Activated CD8-positive, alpha-beta memory T cell treated with anti-CD3 and anti-CD28 coated beads for 36 hours (primary cell): ENCODE data around the gene OSBPL7. TPM values are rescaled to one million over a fixed set of nuclear protein-coding genes. Genes with fewer than 3 reads are reported as not detected.

Experiments used
- CTCF ChIA-PET: fragments of 350-600 bp; sonication (Branson Sonifier 250); formaldehyde crosslinking; loops from one replicate; lab custom pipeline; 2021; ENCODE audit warnings: antibody characterized with exemption; lab: Charles Lee
- POLR2A ChIA-PET: fragments of 350-600 bp; sonication (Branson Sonifier 250); formaldehyde crosslinking; loops from one replicate; lab custom pipeline; 2021; ENCODE audit warnings: antibody characterized with exemption; lab: Charles Lee
- total RNA-seq, 2 experiments: library from RNA; stranded (reverse); gene quantifications; one replicate each; pipeline ENCODE4 v1.2.3, GENCODE V29; 2021

OSBPL7 gene, protein sequence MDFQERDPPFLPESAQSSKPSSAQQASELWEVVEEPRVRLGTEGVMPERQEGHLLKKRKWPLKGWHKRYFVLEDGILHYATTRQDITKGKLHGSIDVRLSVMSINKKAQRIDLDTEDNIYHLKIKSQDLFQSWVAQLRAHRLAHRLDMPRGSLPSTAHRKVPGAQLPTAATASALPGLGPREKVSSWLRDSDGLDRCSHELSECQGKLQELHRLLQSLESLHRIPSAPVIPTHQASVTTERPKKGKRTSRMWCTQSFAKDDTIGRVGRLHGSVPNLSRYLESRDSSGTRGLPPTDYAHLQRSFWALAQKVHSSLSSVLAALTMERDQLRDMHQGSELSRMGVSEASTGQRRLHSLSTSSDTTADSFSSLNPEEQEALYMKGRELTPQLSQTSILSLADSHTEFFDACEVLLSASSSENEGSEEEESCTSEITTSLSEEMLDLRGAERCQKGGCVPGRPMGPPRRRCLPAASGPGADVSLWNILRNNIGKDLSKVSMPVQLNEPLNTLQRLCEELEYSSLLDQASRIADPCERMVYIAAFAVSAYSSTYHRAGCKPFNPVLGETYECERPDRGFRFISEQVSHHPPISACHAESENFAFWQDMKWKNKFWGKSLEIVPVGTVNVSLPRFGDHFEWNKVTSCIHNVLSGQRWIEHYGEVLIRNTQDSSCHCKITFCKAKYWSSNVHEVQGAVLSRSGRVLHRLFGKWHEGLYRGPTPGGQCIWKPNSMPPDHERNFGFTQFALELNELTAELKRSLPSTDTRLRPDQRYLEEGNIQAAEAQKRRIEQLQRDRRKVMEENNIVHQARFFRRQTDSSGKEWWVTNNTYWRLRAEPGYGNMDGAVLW
- 10 to 100 TPM; 13.4 to 17.0 TPM for total RNA-seq

DNA sequence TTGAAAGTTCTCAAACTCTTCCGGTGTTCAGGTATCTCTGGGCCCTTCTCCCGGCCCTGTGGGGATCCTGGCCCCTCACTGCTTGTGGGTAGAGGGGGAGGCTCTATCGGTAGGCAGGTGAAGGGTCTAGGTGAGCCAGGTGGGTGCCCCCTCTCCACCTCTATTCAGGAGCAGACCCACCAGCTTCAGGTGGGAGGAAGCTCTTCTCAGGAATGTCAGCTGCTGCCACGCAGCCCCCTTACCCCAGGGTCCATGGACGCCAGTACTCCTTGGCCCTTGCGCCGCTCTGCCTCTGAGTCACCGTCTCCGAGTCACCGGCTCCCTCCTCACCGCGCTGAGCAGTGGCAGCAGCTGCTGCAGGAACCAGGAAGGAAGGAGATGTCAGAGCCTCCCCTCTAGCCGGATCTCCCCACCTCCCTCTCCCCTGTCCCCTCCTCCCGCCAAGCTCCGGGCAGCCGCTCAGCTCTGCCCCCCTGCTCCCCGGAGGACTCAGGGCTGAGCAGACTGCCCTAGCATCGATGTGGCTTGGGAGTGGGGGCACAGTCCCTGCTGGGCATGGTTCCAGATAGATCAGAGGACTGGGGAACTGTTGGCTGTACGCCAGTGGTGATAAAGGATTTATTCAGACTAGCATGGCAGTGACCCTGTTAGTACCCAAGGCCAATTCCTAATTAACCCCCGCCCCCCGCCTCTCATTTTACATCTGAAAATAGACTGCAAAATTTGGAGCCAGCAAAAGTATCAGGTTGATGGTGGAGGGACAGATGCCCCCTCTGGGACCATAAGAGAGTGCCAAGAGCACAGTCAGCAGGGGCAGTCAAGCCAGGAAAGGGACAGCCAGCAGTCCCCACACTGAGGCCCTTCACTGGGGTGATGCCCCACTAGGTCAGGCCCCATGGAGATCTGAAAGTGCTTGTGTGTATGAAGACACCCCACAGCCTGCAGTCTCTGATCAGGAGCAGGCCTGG, at the start of gene OSBPL7:
Gene OSBPL7, minus strand, starts transcription at position 371 of the 968 bp plus-strand sequence. CDS start 1,516 bp downstream, outside the sequence.
- ChIA-PET CTCF (interaction anchor here (0.7 to 2.6 kb wide), 8 partner anchors 9 to 149 kb away, joined by 3 to 11 read pairs (median 3); partner anchors contain the start of genes CDK5RAP3, LRRC46, MRPL10 and SP2), POLR2A (interaction anchor here (0.5 to 1.6 kb wide), 4 partner anchors 9 to 155 kb away, joined by 3 to 8 read pairs (median 3); partner anchors contain the start of genes LRRC46 and MRPL10)

DNA sequence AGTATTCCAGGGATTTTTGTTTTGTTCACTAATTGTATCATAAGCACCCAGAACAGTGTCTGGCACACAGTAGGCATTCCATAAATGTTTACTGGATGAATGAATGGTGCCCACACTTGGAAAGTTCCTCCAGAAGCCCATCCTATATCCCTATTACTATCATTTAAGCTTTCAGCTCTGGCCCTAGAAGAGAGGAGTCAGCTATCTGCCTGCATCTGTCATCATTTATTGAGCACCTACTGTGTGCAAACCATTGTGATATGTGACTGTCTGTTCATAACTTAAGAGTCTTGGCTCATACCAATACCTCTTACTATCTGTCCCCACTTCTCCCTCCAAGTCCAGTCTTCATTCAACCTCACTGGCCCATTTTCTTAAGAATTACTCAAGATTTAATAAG, 49.5 kb upstream of the OSBPL7 start:
- CTCF ChIA-PET, result interaction anchor here (1.1 to 1.2 kb wide), 2 partner anchors 10 to 25 kb away, joined by 3 read pairs; no protein-coding TSS in a partner anchor
- POLR2A ChIA-PET, result no interaction called here

DNA sequence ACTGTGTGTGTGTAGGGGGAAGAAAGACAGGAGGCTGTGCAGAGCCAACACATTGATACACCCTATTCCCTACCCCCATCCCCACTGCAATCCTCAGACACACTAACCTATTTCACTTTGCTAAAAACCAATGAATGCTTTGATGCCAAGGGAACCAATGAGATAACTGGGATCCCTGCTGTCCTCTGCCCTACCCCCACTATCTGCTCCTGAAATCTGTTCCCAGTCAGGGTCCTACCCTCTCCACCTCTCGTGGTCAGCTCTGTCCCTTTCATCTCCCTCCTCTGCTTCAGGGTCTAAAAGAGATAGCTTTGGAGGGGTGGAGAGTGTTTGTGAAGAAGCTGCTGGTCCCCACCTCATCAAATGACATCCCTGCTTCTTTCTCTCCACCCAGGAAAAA, 48.5 kb upstream of the OSBPL7 start:
- ChIA-PET POLR2A (no interaction called here), CTCF (interaction anchor here (0.6 to 1.2 kb wide), 3 partner anchors 11 to 84 kb away, joined by 3 read pairs; no protein-coding TSS in a partner anchor)

DNA sequence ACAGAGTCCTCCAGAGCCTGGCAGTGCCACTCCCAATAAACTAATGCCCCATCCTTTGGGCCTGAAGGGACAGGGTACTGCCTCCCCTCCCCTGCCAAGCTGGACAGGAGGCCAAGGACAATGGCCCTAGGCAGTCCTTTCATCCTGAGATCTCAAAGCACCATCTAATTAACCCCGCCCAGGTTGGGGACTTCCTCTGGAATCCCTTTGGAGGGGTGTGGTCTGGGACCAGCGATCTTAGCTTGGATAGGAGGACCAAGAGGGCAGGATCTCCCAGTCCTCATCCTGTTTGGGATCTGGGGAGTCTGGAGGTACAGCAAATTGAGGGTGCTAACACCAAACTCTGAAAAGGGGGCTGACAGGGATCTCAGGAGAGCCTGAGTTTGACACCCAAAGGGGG, 47.5 kb upstream of the OSBPL7 start:
- CTCF ChIA-PET, result interaction anchor here (0.7 kb wide), 1 partner anchor 20 kb away, joined by 3 read pairs; no protein-coding TSS in a partner anchor

GRCh38 chr17:47867813-47868533, 46.4 kb upstream of the OSBPL7 start:
- ChIA-PET POLR2A (no interaction called here), CTCF (no interaction called here)

More for the DNA sequence above, 47.5 kb upstream of the OSBPL7 start:
- POLR2A ChIA-PET, result no interaction called here

GRCh38 chr17:47866941-47867340, 45.3 kb upstream of the OSBPL7 start:
- ChIA-PET CTCF (interaction anchor here (0.5 kb wide), 1 partner anchor 9 kb away, joined by 5 read pairs; no protein-coding TSS in a partner anchor), POLR2A (no interaction called here)

DNA sequence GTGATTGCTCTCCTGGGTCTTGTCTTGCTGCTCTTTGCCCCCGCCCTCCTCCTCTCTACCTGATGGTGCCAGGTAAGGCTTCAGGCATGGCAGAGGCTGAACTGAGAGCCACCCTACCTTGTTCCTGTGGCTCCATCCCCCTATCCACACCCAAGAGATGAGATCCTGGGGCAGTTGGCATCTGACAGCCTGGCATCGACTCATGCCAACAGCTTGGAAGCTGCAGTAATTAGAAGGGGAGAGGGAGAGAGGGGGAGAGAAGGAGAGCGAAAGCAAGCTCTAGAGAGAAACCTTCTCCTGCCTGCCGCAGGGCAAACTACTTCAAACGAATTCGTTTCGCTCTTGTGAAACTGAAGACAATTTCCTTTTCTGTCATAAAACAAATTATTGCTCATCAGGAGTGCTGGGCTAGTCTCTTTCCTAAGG, 43.2 kb upstream of the OSBPL7 start:
- ChIA-PET CTCF (interaction anchor here (0.7 to 1.7 kb wide), 3 partner anchors 18 to 25 kb away, joined by 3 to 5 read pairs (median 3); partner anchors contain the start of gene SCRN2), POLR2A (no interaction called here)

DNA sequence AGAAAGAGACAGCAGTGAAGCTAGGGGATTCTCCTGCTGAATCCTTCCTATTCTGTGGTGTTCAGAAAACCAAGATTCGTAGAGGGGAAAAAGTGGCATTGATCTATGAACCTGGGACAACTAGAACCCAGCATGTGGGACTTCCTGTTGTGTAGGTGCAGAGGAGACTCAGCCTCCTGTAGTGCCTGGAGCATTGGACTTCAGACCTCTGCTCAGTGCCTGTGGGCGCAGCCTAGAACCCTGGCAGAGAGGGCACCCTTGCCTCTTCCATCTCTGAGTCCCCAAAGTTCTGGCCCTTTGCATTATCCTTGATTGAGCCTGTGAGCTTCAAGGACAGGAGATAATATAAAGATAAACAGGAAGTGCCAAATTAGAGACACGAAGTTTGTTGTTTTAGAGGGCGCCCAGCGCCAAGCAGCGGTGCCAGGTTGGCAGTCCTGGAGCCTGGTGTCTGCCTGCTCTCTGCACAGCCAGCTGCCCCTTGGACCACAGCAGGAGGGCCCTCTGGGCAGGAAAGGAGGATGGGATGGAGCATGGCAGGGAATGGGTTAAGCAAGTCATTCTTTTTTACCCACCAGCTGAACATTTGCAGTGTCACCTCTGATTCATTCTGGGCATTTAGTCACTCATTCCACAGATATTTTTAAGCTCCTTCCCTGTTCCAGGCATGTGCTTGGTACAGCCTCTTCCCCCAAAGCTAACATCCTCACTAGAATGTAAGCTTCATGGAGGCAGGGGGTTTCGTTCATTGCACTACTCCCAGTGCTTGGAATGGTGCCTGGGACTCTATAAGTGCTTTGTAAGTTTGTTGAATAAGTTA, 41.2 kb upstream of the OSBPL7 start:
- POLR2A ChIA-PET, result no interaction called here

DNA sequence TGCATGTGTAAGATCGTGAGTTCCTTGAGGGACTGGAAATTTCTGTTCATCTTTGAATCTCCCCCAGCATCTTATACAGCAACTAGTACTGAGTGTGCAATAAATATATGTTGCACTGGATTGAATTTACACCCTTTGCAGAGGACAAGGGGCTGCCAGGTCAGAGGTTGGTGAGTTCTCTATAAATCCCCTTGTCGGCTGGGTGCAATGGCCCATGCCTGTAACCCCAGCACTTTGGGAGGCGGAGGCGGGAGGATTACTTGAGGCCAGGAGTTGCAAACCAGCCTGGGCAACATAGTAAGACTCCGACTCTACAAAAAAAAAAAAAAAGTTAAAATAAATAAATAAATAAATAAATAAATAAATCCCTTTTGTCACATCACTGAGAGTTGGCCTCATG, 38.8 kb upstream of the OSBPL7 start:
- CTCF ChIA-PET, result interaction anchor here (28.0 kb wide), 1 partner anchor 29 kb away, joined by 379 read pairs; the partner anchor contains the start of gene SP2
- POLR2A ChIA-PET, result no interaction called here

More for the DNA sequence above, 41.2 kb upstream of the OSBPL7 start:
- CTCF ChIA-PET, result interaction anchor here (0.5 to 0.7 kb wide), 2 partner anchors 13 to 128 kb away, joined by 3 read pairs; no protein-coding TSS in a partner anchor

DNA sequence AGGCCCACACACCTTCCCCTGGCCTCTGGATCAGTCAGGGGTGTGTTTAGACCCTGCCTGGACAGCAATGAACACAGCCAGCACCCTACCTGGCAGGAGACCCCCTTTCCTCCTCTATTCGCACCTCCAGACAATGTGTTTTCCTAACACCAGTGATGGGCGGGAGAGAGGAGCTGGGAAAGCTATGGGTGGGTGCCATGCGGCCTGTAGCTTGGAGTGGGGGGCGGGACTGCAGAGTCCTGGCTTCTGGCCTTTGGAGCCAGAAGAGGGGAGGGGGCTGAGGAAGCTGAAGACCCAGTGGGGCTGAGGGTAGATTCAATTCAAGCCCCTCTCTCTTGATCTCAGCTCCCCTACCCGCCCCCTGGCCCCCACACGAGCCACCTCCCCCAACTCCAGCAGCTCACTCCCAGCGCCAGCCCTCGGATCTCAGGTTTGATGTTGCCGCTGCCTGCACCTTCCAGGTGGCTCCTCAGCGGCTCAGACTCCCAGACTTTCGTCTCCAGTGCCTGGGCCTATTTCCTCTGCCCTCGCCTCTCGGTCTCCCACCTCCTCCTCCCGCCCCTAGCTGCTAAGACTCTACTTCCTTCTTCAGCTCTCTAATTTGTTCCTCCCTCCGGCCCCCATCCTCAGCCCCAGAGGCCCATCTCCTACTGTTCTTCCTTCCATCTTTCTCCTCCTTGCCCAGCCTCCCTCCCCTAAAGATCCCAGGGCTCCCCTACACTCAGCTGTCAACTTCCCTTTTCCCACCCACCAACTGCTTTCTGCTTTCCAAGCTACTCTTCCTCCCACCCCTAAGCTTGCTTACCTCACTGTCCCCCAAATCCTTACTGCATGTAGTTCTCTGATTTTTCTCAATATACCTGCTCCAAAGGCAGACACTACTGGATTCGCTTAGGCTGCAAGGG, 36.2 kb upstream of the OSBPL7 start:
- CTCF ChIA-PET, result interaction anchor here (0.6 to 28.0 kb wide), 2 partner anchors 31 to 1457 kb away, joined by 3 to 379 read pairs; partner anchors contain the start of gene SP2
- POLR2A ChIA-PET, result no interaction called here

DNA sequence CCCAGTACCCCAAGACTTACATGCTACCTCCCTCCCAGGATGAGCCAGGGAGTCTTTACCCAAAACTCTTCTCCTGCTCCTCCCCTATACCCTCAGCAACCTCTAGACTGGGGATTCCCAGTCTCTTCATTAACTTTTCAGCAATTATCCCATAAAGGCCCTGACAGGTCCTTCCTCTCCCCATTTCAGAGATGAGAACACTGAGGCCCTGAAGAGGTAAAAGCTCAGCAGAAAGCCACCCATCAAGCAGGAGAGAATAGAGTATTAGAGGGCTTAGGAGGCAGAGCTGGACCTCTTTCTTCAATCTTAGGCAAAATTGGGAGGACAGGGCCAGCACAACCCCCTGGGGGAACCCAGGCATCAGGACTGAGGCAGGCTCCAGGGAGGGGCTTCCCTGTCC, 35.2 kb upstream of the OSBPL7 start:
- ChIA-PET CTCF (interaction anchor here (28.0 kb wide), 1 partner anchor 32 kb away, joined by 379 read pairs; the partner anchor contains the start of gene SP2), POLR2A (no interaction called here)

DNA sequence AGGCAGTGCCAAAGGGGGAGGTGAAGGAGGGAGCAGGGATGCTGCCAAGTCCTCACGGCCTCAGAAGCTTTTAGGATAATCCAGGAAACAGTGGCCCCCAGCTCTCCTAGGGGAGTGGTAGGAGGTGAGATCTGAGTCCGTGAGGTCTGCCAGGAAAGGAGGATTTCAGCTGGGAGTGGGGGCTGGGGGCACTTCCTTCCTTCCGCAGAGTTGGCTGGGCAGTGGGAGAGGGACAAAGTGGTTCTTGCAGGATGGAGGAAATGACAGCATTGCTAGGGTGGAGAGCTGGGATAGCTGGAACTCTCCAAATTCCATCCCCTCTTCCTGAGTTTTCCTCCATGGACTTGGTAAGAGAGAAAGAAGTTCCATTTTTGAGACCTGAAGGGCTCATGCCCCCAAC, 34.1 kb upstream of the OSBPL7 start:
- POLR2A ChIA-PET, result no interaction called here
- CTCF ChIA-PET, result interaction anchor here (0.6 to 28.0 kb wide), 3 partner anchors 15 to 34 kb away, joined by 4 to 379 read pairs (median 4); partner anchors contain the start of genes OSBPL7, SCRN2 and SP2

- POLR2A ChIA-PET, result interaction anchor here (0.6 kb wide), 1 partner anchor 36 kb away, joined by 5 read pairs; no protein-coding TSS in a partner anchor
- CTCF ChIA-PET, result interaction anchor here (28.0 kb wide), 1 partner anchor 36 kb away, joined by 379 read pairs; the partner anchor contains the start of gene SP2
Observed at GRCh38 chr17:47853616-47854015, 32.0 kb upstream of the OSBPL7 start.

GRCh38 chr17:47852113-47852949, 30.7 kb upstream of the OSBPL7 start:
- ChIA-PET CTCF (interaction anchor here (3.8 to 28.0 kb wide), 2 partner anchors 11 to 37 kb away, joined by 22 to 379 read pairs; partner anchors contain the start of genes SCRN2 and SP2), POLR2A (interaction anchor here (0.6 kb wide), 2 partner anchors 43 to 46 kb away, joined by 5 to 16 read pairs; no protein-coding TSS in a partner anchor)
